HepG2 (cell line): ENCODE data around the gene ATG9A. TPM values are rescaled to one million over a fixed set of nuclear protein-coding genes. Genes with fewer than 3 reads are reported as not detected.

ENCODE experiments used
- GMEB2 ChIP-seq: IDR thresholded peaks from 2 replicates; pipeline ENCODE4 v1.6.1; 2016; ENCODE audit warnings: missing biosample characterization, missing genetic modification reagents, low read depth
- HNF4G ChIP-seq, 2 experiments: sonication (generic) in 1 of 2; formaldehyde crosslinking in 1 of 2; IDR thresholded peaks; 2 replicates each; pipeline versions ENCODE4 v1.4.0 to v1.6.1; 2011 to 2020; ENCODE audit warnings: borderline replicate concordance in 2 of 2, low read depth in 2 of 2, mild to moderate bottlenecking in 2 of 2, low read length in 1 of 2, missing genetic modification reagents in 1 of 2, moderate library complexity in 1 of 2
- HNRNPUL1 ChIP-seq: fragments of 200-400 bp; formaldehyde crosslinking; IDR thresholded peaks from 2 replicates; pipeline ENCODE4 v1.6.1; 2017; ENCODE audit warnings: low read depth, mild to moderate bottlenecking, low read length, moderate library complexity
- IRX3 ChIP-seq: sonication (generic); formaldehyde crosslinking; IDR thresholded peaks from 2 replicates; pipeline ENCODE4 v1.8.1; 2023; ENCODE audit warnings: mild to moderate bottlenecking, low read depth, missing genetic modification reagents, borderline replicate concordance
- JUND ChIP-seq: sonication (generic); formaldehyde crosslinking; IDR thresholded peaks from 2 replicates; pipeline ENCODE4 v1.8.0; 2022; ENCODE audit warnings: mild to moderate bottlenecking, missing genetic modification reagents
- NR2F6 ChIP-seq, 2 experiments: IDR thresholded peaks; 2 replicates each; pipeline ENCODE4 v1.6.1; 2016; ENCODE audit warnings: antibody characterized with exemption in 1 of 2, mild to moderate bottlenecking in 1 of 2
- PREB ChIP-seq: sonication (generic); formaldehyde crosslinking; IDR thresholded peaks from 2 replicates; pipeline ENCODE4 v1.4.0; 2020; ENCODE audit warnings: missing genetic modification reagents
- REL ChIP-seq: sonication (generic); formaldehyde crosslinking; conservative IDR thresholded peaks from 2 replicates; pipeline ENCODE4 v1.8.0; 2022; ENCODE audit warnings: mild to moderate bottlenecking, missing genetic modification reagents, moderate library complexity
- SALL1 ChIP-seq: sonication (generic); formaldehyde crosslinking; IDR thresholded peaks from 2 replicates; pipeline ENCODE4 v1.8.0; 2022; ENCODE audit warnings: mild to moderate bottlenecking, missing genetic modification reagents
- YY1 ChIP-seq: IDR thresholded peaks from 2 replicates; pipeline ENCODE4 v1.6.1; 2011; ENCODE audit warnings: low read length, low read depth, moderate library complexity, mild to moderate bottlenecking; ENCODE audit not compliant: insufficient read depth, insufficient replicate concordance
- ZBTB25 ChIP-seq: IDR thresholded peaks from 2 replicates; pipeline ENCODE4 v1.6.1; 2018; ENCODE audit warnings: missing genetic modification reagents
- ZBTB4 ChIP-seq: sonication (generic); formaldehyde crosslinking; IDR thresholded peaks from 2 replicates; pipeline ENCODE4 v1.4.0; 2020; ENCODE audit warnings: missing genetic modification reagents, mild to moderate bottlenecking, borderline replicate concordance
- ZBTB7B ChIP-seq: sonication (generic); formaldehyde crosslinking; IDR thresholded peaks from 2 replicates; pipeline ENCODE4 v1.4.0; 2020; ENCODE audit warnings: missing genetic modification reagents
- ZFY ChIP-seq: sonication (generic); formaldehyde crosslinking; IDR thresholded peaks from 2 replicates; pipeline ENCODE4 v1.4.0; 2020; ENCODE audit warnings: missing genetic modification reagents
- ZMYM2 ChIP-seq: sonication (generic); formaldehyde crosslinking; IDR thresholded peaks from 2 replicates; pipeline ENCODE4 v1.8.0; 2022; ENCODE audit warnings: mild to moderate bottlenecking, missing genetic modification reagents
- ZNF605 ChIP-seq: sonication (generic); formaldehyde crosslinking; IDR thresholded peaks from 2 replicates; pipeline ENCODE4 v1.8.0; 2022; ENCODE audit warnings: mild to moderate bottlenecking, missing genetic modification reagents
- ZNF749 ChIP-seq: sonication (generic); formaldehyde crosslinking; IDR thresholded peaks from 2 replicates; pipeline ENCODE4 v1.8.0; 2022; ENCODE audit warnings: mild to moderate bottlenecking, missing genetic modification reagents, moderate library complexity, borderline replicate concordance
- ZNF770 ChIP-seq: sonication (generic); formaldehyde crosslinking; IDR thresholded peaks from 2 replicates; pipeline ENCODE4 v1.5.0; 2020; ENCODE audit warnings: mild to moderate bottlenecking, missing genetic modification reagents
- polyA plus RNA-seq, 8 experiments: library from polyadenylated mRNA; depleted of rRNA in 3 of 8; stranded (reverse) in 7 of 8; unstranded in 1 of 8; fragments of >200 nt; fragmentation: Illumina TruSeq in 4 of 8; extraction: Trizol in 4 of 8; gene quantifications; 2 replicates each; pipeline versions ENCODE4 v1.2.1 to v1.2.3, GENCODE V29; 2011 to 2016; ENCODE audit warnings: low read depth in 4 of 8, missing spikeins in 1 of 8, mixed read lengths in 1 of 8; ENCODE audit not compliant: insufficient read depth in 1 of 8
- total RNA-seq, 5 experiments: library from RNA; depleted of rRNA; stranded (reverse); fragments of >200 nt; fragmentation: Illumina TruSeq; extraction: Trizol; gene quantifications; 2 replicates each; pipeline ENCODE4 v1.2.3, GENCODE V29; 2016; ENCODE audit warnings: low read depth in 1 of 5

ATG9A gene
- total and polyA plus RNA-seq, 2 of the 13 experiments (the other 11 are each of a cell fraction or from before 2014, with no cell fraction given), result 35.0 to 131 TPM

GRCh38 chr2:219176818-219177551 lies 52.5 kb downstream of the ATG9A start, which contains the start of gene CNPPD1 (continued):
- TF ChIP-seq ZBTB7B (CRISPR knock-in tag), result peak; percentile 84; the same call in 1 of the 2 replicates
- TF ChIP-seq ZNF605 (CRISPR knock-in tag), result no peak; the same call in 1 of the 2 replicates
- peak; percentile 96; the same call in 1 of the 2 replicates for TF ChIP-seq ZBTB25 (CRISPR knock-in tag)
- TF ChIP-seq GMEB2, result peak; percentile 73
- TF ChIP-seq ZNF770 (CRISPR knock-in tag), result peak; percentile 80
- peak; percentile 73 for TF ChIP-seq JUND
- TF ChIP-seq YY1, result peak; percentile 57
- TF ChIP-seq REL (CRISPR knock-in tag), result peak; percentile 98
- peak; percentile 99 for TF ChIP-seq SALL1 (CRISPR knock-in tag)
- peak; percentile 96 for TF ChIP-seq ZFY (CRISPR knock-in tag)
- no peak for TF ChIP-seq HNF4G (IDR thresholded peaks at IDR 0.05; ENCODE audit: borderline replicate concordance, low read depth, low read length)
- peak; percentile 89 for TF ChIP-seq HNF4G (CRISPR knock-in tag; IDR thresholded peaks at IDR 0.05; ENCODE audit: borderline replicate concordance, low read depth)
- peak; percentile 94 for TF ChIP-seq ZMYM2
- TF ChIP-seq NR2F6 (IDR thresholded peaks at IDR 0.05), result no peak
- TF ChIP-seq NR2F6 (CRISPR knock-in tag; IDR thresholded peaks at IDR 0.05), result peak; percentile 59; the same call in 1 of the 2 replicates
- peak; percentile 58; the same call in 1 of the 2 replicates for TF ChIP-seq HNRNPUL1
- TF ChIP-seq IRX3 (CRISPR knock-in tag), result no peak; the same call in 1 of the 2 replicates
- TF ChIP-seq ZBTB4 (CRISPR knock-in tag), result no peak
- TF ChIP-seq PREB (CRISPR knock-in tag), result no peak
- peak; percentile 96 for TF ChIP-seq ZNF749 (CRISPR knock-in tag)
